ENCODE measurements around the gene CAPN11.
"Not testable (repeated sequence)": the region's sequence is repeated elsewhere in the genome, so short reads cannot be mapped to it uniquely, and the experiment has no call there.

Gene CAPN11

DNA sequence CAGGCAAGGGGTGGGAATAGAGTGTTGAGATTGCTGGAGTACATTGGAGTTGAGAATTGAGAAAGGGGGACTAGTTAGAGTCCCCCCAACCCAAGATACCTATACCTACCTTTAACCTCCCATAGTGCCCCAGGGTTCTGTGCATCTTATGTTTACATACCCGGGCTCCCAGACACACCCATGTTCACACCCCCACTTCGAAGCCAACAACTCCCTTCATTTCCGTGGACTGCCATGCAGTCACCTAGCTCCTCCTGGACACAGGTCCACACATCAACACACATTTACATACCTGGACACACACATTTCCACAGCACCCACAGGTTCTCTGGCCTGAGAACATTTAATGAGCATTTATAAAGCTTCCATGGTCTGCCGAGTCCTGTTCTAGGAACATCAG, 26.1 kb upstream of the CAPN11 start:
- no peak for DNase-seq

DNA sequence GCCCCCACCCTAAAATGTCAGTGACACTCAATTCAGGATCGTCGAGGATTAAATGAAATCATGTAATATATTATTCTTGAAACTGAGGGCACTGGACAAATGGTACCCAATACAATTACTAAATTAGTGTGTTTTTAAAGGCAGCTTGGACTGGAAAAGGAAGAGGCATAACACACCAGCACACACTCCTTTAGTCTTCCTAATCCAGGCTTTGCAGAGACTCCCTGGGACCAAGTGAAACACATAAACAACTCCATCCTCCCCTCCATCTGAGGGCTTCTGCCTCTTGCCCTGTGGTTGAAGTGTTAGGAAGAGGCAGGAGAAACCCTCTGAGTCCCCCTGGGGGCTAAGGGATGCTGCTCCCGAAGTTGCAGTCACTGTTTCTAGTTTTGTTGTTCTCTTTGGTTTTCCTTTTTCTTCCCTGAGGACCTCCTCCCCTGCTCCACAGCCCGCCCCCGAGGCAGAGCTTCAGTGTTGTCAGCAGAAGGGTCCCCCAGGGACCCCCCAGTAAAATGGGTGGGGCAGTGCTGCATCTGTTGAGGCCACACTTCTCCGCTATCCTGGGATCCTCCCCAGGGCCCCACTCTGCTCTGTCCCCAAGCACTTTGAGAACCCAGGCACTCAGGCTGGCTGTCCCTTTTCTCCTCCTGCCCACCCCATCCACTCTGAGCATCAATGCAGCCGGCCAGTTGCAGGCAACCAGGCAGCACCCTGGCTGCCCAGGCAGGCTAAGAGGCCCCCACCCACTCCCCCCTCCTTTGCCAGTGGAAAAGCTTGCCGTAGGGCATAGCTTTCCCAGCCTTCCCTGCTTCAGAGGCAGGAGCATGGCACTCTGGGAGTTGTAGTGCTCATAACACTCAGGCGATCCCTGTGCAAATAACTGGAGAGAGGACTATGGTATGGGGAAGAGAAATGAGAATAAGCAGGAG, 25.4 kb upstream of the CAPN11 start:
- no peak for DNase-seq

DNA sequence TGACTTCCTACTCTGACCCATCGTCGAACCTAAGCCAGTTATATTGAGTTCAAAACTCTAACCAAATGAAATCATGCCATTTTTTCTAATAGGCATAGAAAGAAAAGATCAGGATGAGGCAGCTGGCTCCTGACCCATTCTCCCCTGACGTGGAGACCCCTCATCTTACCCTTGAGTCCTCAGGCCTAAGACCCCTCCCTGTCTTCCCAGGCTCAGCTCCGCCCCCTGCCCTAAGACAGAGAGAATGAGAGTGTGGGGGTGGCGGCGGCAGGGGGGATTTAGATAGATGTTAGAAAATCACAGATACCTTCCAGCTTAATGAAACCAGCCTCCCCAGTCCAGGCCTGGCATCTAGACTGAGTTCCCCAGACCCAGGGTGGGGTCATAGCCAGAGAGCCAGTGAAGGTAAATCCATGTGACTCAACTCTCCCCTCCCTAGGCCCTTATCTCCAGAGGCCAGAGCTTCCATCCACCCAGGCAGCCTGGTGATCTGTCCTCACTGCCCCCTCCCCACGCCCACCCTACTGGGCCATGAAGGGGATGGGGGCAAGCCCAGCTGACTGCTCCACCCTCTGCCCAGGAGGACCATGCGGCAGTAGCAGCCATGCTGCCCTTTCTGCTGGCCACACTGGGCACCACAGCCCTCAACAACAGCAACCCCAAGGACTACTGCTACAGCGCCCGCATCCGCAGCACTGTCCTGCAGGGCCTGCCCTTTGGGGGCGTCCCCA, 24.5 kb upstream of the CAPN11 start:
- DNase-seq = no peak

DNA sequence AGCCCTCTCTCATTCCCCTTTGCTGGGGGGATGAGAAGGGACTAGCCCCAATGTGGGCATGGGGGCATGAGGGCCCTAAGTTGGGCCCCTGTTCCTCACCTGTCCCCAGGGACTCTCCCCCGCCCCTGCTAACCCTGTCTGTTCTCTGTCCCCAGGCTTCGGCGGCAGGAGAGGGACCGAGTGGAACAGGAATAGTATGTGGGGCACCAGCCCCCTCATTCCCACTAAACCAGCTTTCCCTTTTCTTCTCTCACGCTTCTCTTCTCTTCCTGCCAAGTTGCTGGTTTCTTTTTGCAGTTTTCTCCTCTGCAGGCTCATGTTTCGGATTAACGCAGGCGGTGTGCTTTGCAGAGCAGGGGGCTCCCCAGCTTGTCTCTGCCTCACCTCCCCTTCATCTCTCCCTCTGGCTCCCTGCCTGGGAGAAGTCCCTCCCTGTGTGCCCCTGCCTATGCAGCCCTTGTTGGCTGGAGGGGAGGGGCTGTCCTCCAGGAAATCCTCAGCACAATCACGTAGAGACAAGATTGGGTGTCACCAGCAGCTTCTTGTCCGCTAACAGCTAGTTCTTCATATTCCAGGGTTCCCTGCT, 23.4 kb upstream of the CAPN11 start:
- no peak for DNase-seq

DNA sequence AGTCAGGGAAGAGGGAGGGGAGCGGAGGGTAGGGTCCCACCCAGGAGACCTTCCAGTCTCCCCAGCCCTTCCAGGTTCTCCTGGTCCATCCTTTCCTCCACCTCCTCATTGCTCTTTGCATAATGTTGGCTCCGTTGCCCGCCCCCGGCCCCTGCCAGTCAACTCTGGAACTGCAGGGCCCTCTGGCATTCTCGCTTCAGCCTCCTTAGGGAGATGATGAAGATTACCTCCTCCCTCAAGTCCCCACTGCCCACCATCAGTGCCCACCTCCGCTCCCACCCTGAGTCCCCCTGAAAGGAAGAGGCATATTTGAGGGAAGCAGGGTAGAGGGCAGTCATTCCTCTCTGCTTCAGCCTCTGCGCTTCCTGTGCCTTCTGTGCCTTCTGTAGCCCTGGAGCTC, 22.7 kb upstream of the CAPN11 start:
- no peak for DNase-seq

DNA sequence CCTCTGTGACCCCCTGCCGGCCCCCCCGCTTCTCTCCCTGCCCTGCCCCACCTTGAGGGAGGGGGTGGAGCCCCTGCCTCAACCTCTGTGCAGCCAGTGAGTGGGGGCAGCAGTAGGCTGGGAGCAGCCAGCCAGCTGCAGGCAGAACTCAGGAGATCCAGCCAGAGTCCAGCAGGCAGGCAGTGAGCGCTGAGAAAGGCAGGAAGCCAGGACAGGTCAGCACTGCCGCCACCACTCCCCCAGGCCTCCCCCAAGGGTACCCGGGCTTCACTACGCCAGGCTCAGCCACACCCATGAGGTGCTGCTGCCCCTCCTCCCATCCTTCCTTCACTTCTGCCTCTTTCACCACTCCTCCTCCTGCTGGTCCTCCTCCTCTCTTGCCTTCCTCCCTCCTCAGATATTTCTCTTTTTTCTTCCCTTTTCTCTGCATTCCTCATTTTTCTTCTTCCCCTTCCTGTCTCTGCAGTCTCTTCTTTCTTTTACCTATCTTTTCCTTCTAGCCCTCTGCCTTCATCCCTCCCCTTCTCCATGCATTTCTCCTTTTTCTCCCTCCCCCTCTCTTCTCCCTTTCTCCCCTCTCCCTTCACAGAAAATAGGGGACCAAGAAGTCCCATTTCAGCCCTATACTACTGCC, 19.8 kb upstream of the CAPN11 start:
- no peak for DNase-seq

DNA sequence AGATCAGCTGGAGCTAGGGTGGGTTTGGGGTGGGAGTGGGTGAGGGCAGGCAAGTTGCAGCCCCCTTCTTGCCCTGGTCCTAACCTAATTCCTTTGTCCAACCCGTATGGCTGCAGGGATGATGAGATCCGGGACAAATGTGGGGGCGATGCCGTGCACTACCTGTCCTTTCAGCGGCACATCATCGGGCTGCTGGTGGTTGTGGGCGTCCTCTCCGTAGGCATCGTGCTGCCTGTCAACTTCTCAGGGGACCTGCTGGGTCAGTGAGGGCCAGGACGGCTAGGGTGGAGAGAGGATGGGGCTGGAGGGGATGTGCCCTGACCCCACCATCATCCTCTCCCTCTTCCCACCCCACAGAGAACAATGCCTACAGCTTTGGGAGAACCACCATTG, 19.3 kb upstream of the CAPN11 start:
- DNase-seq = no peak

DNA sequence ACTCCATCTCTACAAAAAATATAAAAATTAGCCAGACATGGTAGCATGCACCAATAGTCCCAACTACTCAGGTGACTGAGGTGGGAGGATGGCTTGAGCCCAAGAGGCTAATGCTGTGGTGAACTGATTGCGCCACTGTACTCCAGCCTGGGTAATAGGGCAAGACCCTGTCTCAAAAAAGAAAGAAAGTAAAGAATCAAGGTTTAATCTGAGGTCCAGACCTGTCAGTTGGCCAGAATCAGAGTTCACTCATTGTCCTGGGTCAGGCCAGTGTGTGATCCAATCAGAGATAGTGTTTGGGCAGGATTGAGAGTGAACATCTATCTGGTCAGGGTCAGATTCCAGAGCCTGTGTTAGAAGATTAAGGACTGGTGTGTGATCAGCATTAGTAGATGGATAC, 15.8 kb upstream of the CAPN11 start:
- DNase-seq = no peak

DNA sequence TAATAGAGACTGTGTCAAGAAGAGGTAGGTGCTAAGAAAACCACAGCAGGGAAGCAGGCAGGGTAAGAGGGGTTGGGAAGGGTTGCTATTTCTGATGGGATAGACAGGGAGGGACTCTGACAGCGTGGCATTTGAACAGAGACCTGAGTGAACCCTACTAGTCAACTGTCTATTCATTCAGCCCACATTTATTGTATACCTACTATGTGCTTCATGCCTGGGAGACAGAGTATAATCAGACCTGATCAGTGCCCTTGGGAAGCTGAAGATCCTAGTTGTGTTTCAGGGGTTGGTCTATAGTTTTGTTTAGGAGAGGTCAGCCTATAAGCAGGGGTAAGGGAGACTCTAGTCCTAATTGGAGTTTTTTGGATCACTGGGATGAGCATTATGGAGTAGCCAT, 14.9 kb upstream of the CAPN11 start:
- no peak for DNase-seq

DNA sequence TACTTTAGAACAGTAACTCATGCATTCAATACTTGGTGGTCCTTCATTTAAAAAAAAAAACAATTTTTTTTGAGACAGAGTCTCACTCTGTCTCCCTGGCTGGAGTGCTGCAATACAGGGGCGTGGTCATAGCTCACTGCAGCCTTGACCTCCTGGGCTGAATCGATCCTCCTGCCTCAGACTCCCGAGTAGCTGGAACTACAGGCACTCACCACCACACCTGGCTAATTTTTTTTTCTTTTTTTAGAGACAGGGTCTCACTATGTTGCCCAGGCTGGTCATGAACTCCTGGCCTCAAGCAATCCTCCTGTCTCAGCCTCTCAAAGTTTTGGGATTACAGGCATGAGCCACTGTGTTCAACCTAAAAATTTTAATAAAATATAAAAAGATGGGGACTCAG, 14.1 kb upstream of the CAPN11 start:
- not testable (repeated sequence) for DNase-seq

DNA sequence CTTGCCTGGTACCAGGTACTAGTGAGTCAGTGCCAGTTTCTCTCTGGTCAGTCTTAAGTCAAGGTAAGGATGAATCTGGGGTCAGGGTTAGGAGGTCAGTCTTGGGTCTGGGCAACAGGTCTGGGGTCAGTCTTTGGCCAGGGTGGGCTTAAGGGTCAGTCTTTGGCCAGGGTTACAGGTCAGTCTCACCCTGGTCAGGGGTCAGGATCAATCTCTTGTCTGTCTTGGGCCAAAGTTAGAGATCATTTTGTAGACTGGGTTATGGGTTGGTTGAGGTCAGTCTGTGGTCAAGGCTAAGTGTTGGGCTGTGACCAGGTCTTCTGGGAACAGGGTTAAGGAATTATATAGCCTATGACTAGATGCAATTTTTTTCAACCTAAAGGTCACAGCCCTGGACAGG, 12.8 kb upstream of the CAPN11 start:
- no peak for DNase-seq

DNA sequence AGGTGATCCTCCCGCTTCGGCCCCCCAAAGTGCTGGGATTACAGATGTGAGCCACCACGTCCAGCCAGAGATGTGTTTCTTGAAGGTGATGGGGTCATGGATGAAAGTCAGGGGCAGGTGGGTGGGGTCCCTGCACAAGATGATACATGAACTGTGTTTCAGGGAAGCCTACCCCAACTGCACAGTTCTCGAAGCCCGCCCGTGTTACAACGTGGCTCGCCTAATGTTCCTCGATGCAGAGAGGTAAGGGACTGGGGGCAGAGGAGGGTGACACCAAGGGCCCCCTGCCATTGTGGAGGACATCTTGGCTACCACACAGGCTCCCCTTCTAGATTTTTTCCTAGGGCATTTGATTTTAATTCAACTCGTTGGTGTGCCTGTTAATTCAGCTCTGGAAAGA, 11.9 kb upstream of the CAPN11 start:
- no peak for DNase-seq

DNA sequence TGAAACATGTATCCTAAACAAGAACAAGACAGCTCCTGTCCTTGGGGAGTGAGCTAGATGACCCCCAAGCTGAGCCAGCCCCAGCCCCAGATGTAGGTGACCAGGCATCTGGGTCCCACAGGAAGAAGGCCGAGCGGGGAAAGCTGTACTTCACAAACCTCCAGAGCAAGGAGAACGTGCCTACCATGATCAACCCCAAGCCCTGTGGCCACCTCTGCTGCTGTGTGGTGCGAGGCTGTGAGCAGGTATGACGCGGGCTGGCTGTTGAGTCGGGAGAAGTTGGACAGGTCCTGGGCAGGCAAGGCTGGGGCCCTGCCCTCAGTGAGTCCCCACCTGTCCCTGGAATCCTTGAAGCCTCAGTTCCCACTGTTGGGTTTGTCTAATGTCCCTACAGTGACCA, 11.4 kb upstream of the CAPN11 start:
- DNase-seq = no peak

DNA sequence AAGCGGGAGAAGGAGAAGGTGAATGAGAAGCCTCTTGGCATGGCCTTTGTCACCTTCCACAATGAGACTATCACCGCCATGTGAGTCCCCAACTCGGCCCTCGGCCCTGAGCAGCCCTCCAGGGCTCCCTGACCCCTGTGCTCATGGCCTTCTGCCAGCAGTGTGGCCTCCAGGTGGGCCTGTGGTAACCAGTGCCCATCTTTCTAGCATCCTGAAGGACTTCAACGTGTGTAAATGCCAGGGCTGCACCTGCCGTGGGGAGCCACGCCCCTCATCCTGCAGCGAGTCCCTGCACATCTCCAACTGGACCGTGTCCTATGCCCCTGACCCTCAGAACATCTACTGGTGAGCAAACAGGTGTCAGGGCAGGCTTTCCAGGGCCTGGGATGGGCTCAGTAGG, 10.3 kb upstream of the CAPN11 start:
- DNase-seq = no peak

DNA sequence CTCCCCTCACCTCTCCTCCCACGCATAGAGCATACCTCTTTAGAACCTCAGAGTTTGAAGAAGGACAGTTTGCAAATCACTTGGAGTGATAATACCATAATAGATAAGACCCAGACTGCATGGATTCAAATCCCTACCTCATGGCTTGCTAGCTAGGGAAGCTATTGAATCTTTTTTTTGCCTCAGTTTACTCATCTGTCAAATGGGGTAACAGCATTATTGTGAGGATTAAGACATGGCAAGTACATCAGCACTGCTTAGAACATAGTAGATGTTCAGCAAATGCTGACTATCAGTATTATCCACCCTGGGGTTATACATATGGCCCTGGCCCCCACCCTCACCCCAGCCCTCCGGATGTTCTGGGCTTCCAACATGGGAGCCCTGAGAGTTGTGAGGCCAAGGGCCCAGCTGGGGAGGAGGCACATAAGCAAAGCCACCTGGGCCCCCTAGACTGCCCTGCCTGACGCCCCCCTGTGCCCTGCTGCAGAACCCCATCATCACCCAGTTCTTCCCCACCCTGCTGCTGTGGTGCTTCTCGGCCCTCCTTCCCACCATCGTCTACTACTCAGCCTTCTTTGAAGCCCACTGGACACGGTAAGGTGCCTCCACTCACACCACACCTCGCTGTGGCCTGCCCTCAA, 9.1 kb upstream of the CAPN11 start:
- DNase-seq = no peak

DNA sequence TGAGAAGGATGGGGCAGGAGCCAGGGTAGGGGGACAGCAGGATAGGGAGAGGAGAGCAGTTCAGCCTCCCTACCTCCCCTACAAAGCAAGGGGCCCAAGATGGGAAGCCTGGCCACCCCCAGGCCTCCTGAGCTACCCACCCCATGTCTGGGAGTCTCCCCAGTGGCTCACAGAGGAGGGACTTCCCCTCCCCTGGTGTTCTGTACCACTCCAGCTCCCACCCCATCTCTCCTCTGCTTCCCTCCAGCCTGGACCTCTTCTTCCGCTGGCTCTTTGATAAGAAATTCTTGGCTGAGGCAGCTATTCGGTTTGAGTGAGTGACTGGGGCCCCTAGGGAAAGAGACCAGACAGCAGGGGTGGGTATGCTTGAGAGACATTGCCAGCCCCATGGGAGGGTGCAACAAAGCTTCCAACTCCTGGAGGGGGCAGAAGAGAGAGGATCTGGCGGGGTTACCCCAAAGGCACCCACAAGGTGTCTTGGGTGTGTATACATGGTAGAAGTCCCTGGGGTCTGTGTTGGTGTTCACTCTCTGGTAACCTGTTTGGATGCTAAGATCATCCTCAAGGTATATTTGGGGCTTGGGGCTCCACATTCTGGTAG, 8.2 kb upstream of the CAPN11 start:
- no peak for DNase-seq

DNA sequence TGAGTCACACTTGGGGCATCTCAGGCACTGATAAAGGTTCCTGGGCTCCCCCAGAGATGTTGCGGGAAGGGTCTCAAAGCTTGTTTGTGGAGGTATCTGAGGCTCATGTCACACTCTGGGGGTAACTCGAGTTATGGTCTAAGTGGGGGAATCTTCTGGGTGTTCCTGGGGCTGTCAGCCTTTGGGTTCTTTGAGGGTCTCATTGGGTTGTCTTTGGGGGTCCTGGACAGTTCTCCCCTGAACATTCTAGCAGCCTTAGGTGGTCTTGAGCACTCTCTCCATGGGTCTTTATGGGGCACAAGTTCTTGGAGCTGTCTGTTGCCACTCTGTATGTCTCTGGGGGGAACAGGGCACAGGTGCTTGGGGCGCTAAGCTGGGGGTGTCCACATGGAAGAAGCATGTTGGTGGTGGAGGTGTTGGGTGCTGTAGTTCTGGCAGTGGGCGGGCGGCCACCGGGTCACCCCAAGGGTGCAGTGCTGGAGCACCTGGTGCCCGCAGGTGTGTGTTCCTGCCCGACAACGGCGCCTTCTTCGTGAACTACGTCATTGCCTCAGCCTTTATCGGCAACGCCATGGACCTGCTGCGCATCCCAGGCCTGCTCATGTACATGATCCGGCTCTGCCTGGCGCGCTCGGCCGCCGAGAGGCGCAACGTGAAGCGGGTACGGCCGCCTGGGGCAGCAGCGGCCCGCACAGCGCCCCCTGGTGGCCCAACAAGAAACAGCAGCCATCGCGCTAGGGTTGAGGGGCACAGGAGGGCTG, 7.1 kb upstream of the CAPN11 start:
- DNase-seq = peak; percentile 87

DNA sequence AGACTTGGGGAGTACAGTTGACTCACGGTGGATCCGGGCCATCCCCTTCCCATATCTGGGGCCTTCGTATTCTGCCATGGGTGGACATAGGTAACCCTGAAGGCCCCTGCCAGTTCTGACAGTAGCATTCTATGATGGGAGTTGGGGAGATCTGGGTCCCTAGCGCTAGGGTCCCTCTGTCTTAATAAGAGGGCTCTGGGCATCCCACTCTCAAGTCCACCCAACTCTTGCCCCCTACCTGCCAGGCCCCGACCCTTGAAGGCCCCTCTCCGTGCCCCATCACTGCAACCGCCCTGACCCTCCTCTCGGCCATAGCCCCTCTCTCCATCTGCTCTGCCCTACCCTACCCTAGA, 6.5 kb upstream of the CAPN11 start:
- no peak for DNase-seq

DNA sequence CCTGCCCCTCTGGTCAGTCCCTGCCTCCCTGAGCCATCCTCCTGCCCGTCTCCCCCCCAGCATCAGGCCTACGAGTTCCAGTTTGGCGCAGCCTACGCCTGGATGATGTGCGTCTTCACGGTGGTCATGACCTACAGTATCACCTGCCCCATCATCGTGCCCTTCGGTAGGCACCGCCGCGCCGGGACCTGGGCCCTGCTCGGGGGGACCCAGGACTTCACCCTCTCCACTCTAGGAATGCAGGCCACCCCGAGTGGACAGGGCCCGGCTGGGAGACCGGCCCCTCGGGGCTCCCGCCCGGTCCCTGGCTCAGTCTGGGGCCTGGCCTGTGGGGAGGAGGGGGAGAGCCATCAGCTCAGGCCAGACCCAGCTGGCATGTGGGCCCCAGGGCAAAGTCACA, 6.1 kb upstream of the CAPN11 start:
- no peak for DNase-seq

DNA sequence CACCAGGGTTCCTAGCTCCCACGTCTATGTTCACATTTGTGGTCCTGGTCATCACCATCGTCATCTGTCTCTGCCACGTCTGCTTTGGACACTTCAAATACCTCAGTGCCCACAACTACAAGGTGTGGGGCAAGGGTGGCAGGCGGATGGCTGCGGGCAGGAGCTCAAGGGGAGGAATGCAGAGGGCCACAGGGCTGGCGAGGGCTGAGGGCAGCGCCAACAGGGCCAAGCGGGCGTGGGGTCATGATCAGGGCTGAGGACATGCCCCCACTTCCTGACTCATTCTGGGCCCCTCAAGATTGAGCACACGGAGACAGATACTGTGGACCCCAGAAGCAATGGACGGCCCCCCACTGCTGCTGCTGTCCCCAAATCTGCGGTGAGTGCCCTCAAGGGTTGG, 4.6 kb upstream of the CAPN11 start:
- DNase-seq = no peak

DNA sequence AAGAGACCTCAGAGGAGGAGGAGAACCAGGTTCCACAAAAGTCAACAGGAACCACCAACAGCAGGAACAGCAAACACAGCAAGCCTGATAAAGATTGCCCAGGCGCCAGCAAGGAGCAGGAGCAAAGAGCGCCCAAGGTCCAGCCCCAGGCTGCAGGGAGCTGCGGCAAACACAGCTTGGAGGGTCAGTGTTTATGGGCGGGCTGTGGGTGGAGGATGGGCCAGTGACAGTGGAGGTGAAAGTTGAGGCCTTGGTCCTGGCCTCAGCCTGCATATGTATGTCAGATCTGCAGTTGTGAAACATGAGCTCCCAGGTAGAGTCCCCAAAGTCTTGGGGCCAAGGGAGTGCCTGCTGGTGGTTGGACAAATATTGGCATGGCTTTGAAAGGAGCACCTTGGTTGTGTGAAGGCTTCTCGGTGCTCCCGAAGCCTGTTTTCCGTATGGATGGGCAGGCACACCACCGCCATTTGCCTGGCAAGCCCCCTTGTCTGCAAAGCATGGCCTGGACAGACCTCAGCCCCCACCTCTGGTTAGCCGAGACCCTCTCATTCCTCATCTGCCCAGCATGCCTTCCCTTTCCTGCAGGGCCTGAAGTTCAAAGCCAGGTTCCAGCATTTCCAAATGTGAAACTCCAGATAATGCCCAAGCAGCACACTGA, 2.0 kb upstream of the CAPN11 start:
- no peak for DNase-seq

Data from activated CD4-positive, CD25-positive, alpha-beta regulatory T cell treated with anti-CD3 and anti-CD28 coated beads, Interleukin-2, amount 50 U/mL, for 72 hours (primary cell).